ENCODE data around the gene RFX3.

DNA sequence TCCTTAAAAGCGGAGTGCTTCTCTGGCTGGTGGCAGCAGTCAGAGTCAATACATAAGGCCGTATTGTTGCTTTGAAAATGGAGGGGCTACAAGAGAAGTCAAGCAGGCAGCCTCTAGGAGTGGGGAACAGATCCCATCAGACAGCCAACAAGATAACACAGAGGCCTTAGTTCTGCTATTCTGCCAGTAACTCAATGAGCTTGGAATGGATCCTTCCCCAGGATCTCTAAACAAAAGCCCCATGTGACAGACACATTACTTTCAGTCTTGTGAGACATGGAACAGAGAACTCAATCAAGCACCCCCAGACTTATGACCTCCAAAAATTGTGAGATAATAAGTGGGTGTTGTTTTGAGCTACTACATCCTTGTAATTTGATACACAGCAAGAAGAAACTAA is 158.6 kb downstream of the RFX3 start:
- TF ChIP-seq, protein P1, sequence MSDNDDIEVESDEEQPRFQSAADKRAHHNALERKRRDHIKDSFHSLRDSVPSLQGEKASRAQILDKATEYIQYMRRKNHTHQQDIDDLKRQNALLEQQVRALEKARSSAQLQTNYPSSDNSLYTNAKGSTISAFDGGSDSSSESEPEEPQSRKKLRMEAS (IDR thresholded peaks at IDR 0.05), result no peak
- no peak for TF ChIP-seq NFIC (IDR thresholded peaks at IDR 0.05)
- no peak for TF ChIP-seq RAD21 (IDR thresholded peaks at IDR 0.05; ENCODE audit: low read depth)
- no peak for TF ChIP-seq EP300 (IDR thresholded peaks at IDR 0.05; ENCODE audit: borderline replicate concordance)
- no peak for TF ChIP-seq CREB1 (IDR thresholded peaks at IDR 0.05; ENCODE audit: low read depth)
- TF ChIP-seq, protein P2, sequence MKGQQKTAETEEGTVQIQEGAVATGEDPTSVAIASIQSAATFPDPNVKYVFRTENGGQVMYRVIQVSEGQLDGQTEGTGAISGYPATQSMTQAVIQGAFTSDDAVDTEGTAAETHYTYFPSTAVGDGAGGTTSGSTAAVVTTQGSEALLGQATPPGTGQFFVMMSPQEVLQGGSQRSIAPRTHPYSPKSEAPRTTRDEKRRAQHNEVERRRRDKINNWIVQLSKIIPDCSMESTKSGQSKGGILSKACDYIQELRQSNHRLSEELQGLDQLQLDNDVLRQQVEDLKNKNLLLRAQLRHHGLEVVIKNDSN (IDR thresholded peaks at IDR 0.05), result no peak
- TF ChIP-seq, protein P3, sequence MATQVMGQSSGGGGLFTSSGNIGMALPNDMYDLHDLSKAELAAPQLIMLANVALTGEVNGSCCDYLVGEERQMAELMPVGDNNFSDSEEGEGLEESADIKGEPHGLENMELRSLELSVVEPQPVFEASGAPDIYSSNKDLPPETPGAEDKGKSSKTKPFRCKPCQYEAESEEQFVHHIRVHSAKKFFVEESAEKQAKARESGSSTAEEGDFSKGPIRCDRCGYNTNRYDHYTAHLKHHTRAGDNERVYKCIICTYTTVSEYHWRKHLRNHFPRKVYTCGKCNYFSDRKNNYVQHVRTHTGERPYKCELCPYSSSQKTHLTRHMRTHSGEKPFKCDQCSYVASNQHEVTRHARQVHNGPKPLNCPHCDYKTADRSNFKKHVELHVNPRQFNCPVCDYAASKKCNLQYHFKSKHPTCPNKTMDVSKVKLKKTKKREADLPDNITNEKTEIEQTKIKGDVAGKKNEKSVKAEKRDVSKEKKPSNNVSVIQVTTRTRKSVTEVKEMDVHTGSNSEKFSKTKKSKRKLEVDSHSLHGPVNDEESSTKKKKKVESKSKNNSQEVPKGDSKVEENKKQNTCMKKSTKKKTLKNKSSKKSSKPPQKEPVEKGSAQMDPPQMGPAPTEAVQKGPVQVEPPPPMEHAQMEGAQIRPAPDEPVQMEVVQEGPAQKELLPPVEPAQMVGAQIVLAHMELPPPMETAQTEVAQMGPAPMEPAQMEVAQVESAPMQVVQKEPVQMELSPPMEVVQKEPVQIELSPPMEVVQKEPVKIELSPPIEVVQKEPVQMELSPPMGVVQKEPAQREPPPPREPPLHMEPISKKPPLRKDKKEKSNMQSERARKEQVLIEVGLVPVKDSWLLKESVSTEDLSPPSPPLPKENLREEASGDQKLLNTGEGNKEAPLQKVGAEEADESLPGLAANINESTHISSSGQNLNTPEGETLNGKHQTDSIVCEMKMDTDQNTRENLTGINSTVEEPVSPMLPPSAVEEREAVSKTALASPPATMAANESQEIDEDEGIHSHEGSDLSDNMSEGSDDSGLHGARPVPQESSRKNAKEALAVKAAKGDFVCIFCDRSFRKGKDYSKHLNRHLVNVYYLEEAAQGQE (IDR thresholded peaks at IDR 0.05; ENCODE audit: low read depth), result no peak
- TF ChIP-seq TAF1 (IDR thresholded peaks at IDR 0.05; ENCODE audit: low read depth), result no peak
- no peak for TF ChIP-seq YY1 (IDR thresholded peaks at IDR 0.05; ENCODE audit: low read depth)
- TF ChIP-seq CEBPB (IDR thresholded peaks at IDR 0.05), result no peak

Measured in Ishikawa (cell line).